CD8-positive, alpha-beta memory T cell (primary cell): ENCODE results near the gene PPP1R13L. TPM values are rescaled to one million over a fixed set of nuclear protein-coding genes. Genes with fewer than 3 reads are reported as not detected.

Experiments
- CTCF ChIA-PET: fragments of 350-600 bp; sonication (Branson Sonifier 250); formaldehyde crosslinking; loops from one replicate; lab custom pipeline; 2021; ENCODE audit warnings: antibody characterized with exemption; lab: Charles Lee
- POLR2A ChIA-PET: fragments of 350-600 bp; sonication (Branson Sonifier 250); formaldehyde crosslinking; loops from one replicate; lab custom pipeline; 2021; ENCODE audit warnings: antibody characterized with exemption; lab: Charles Lee
- DNase-seq, 5 donors: peaks; one replicate each; pipeline versions ENCODE4 v3.0.0 to v3.0.0-alpha.2; 2020 to 2022; ENCODE audit warnings: mixed read lengths in 1 of 5
- H3K27ac ChIP-seq: one replicate; pipeline ENCODE4 v1.7.0; 2013; ENCODE audit warnings: low read depth, mild to moderate bottlenecking, low read length, moderate library complexity
- H3K27me3 ChIP-seq: 2 replicates; pipeline ENCODE4 v1.7.0; 2013; ENCODE audit warnings: low read length, mild to moderate bottlenecking; ENCODE audit not compliant: insufficient read depth, poor library complexity, severe bottlenecking
- H3K36me3 ChIP-seq: 2 replicates; pipeline ENCODE4 v1.7.0; 2013; ENCODE audit warnings: mild to moderate bottlenecking, low read length, moderate library complexity; ENCODE audit not compliant: insufficient read depth
- H3K4me1 ChIP-seq: 2 replicates; pipeline ENCODE4 v1.7.0; 2013; ENCODE audit warnings: mild to moderate bottlenecking, low read length, moderate library complexity; ENCODE audit not compliant: insufficient read depth
- H3K4me3 ChIP-seq: 2 replicates; pipeline ENCODE4 v1.7.0; 2013; ENCODE audit warnings: mild to moderate bottlenecking, low read length
- H3K9me3 ChIP-seq: 2 replicates; pipeline ENCODE4 v1.7.0; 2013; ENCODE audit warnings: mild to moderate bottlenecking, low read length
- H3K27ac Mint-ChIP-seq, 8 donors: one replicate each; pipeline ENCODE4 v1.8.0; 2020 to 2021; ENCODE audit warnings: mixed read lengths in 8 of 8, mild to moderate bottlenecking in 6 of 8, inconsistent platforms in 3 of 8, moderate library complexity in 3 of 8
- H3K27me3 Mint-ChIP-seq, 2 donors: one replicate each; pipeline ENCODE4 v1.8.0; 2020 to 2021; ENCODE audit warnings: mixed read lengths in 2 of 2, mild to moderate bottlenecking in 1 of 2, moderate library complexity in 1 of 2
- H3K36me3 Mint-ChIP-seq, 3 donors: one replicate each; pipeline ENCODE4 v1.8.0; 2020 to 2021; ENCODE audit warnings: mixed read lengths in 3 of 3, inconsistent platforms in 1 of 3, mild to moderate bottlenecking in 1 of 3
- H3K4me1 Mint-ChIP-seq, 3 donors: one replicate each; pipeline ENCODE4 v1.8.0; 2020 to 2021; ENCODE audit warnings: mixed read lengths in 3 of 3, inconsistent platforms in 1 of 3, mild to moderate bottlenecking in 1 of 3
- H3K4me3 Mint-ChIP-seq, 7 donors: one replicate each; pipeline ENCODE4 v1.8.0; 2020 to 2021; ENCODE audit warnings: mixed read lengths in 7 of 7, mild to moderate bottlenecking in 6 of 7, moderate library complexity in 4 of 7, inconsistent platforms in 2 of 7
- H3K9me3 Mint-ChIP-seq, 5 donors: one replicate each; pipeline ENCODE4 v1.8.0; 2020 to 2022; ENCODE audit warnings: mixed read lengths in 5 of 5, mild to moderate bottlenecking in 3 of 5, moderate library complexity in 2 of 5, inconsistent platforms in 1 of 5
- polyA plus RNA-seq: library from polyadenylated mRNA; unstranded; fragments of 300-500 nt; fragmentation: Illumina TruSeq; gene quantifications from one replicate; pipeline ENCODE4 v1.2.3, GENCODE V29; 2021
- total RNA-seq, 2 experiments: library from RNA; stranded (reverse); gene quantifications; one replicate each; pipeline ENCODE4 v1.2.3, GENCODE V29; 2021

PPP1R13L gene
- total and polyA plus RNA-seq, 3 experiments from 2014 or later, result 0.83 to 4.3 (median 3.9) TPM

GRCh38 chr19:45421947-45422498 is 17.2 kb upstream of the PPP1R13L start:
- POLR2A ChIA-PET, result no interaction called here
- no peak overlapping the region for H3K27ac ChIP-seq
- H3K4me3 ChIP-seq, result no peak overlapping the region
- H3K4me3 Mint-ChIP-seq, result peak overlapping the region; percentile 7 to 86 (median 49)
- no peaks in the 10 kb centered on the region for H3K27me3 Mint-ChIP-seq
- H3K27ac Mint-ChIP-seq, result peak overlapping the region in 4 of 8 donors; percentile 1 to 45 (median 37)
- CTCF ChIA-PET, result interaction anchor here (0.9 kb wide), 1 partner anchor 57 kb away, joined by 3 read pairs; no protein-coding TSS in a partner anchor
- no peak for DNase-seq
- H3K9me3 Mint-ChIP-seq, result no peaks in the 10 kb centered on the region
- H3K27me3 ChIP-seq, result no peaks in the 10 kb centered on the region
- peaks cover 10% of the 10 kb centered on the region for H3K36me3 ChIP-seq
- H3K36me3 Mint-ChIP-seq, result peaks cover 0 to 47% (median 0%) of the 10 kb centered on the region in 3 donors
- peaks cover 24% of the 10 kb centered on the region for H3K4me1 ChIP-seq
- H3K9me3 ChIP-seq, result no peaks in the 10 kb centered on the region
- peaks cover 33 to 56% (median 35%) of the 10 kb centered on the region in 3 donors for H3K4me1 Mint-ChIP-seq

- POLR2A ChIA-PET, result no interaction called here
- CTCF ChIA-PET, result no interaction called here
These were observed 16.0 kb upstream of the PPP1R13L start for GRCh38 chr19:45420871-45421270.

GRCh38 chr19:45420356-45420755 is 15.5 kb upstream of the PPP1R13L start:
- Mint-ChIP-seq H3K4me1 (peaks cover 31 to 50% (median 35%) of the 10 kb centered on the region in 3 donors), H3K4me3 (peak overlapping the region in 3 of 7 donors; percentile 13 to 36 (median 27)), H3K27ac (peak overlapping the region in 2 of 8 donors; percentile 47 to 65), H3K27me3 (no peaks in the 10 kb centered on the region), H3K9me3 (no peaks in the 10 kb centered on the region), H3K36me3 (peaks cover 0 to 60% (median 2%) of the 10 kb centered on the region in 3 donors)
- ChIA-PET CTCF (no interaction called here), POLR2A (no interaction called here)
- no peak overlapping the region for H3K27ac ChIP-seq
- no peaks in the 10 kb centered on the region for H3K9me3 ChIP-seq
- H3K4me1 ChIP-seq, result peaks cover 24% of the 10 kb centered on the region
- no peaks in the 10 kb centered on the region for H3K27me3 ChIP-seq
- no peak overlapping the region for H3K4me3 ChIP-seq
- H3K36me3 ChIP-seq, result peaks cover 10% of the 10 kb centered on the region
- no peak for DNase-seq

More at GRCh38 chr19:45420871-45421270, 16.0 kb upstream of the PPP1R13L start:
- H3K4me1 ChIP-seq, result peaks cover 24% of the 10 kb centered on the region
- H3K9me3 ChIP-seq, result no peaks in the 10 kb centered on the region
- H3K27me3 Mint-ChIP-seq, result no peaks in the 10 kb centered on the region
- peaks cover 0 to 56% (median 0%) of the 10 kb centered on the region in 3 donors for H3K36me3 Mint-ChIP-seq
- H3K9me3 Mint-ChIP-seq, result no peaks in the 10 kb centered on the region
- H3K27ac Mint-ChIP-seq, result peak overlapping the region in 3 of 8 donors; percentile 23 to 47 (median 29)
- DNase-seq, result no peak
- peaks cover 33 to 53% (median 35%) of the 10 kb centered on the region in 3 donors for H3K4me1 Mint-ChIP-seq
- H3K36me3 ChIP-seq, result peaks cover 10% of the 10 kb centered on the region
- no peaks in the 10 kb centered on the region for H3K27me3 ChIP-seq
- H3K4me3 Mint-ChIP-seq, result peak overlapping the region in 2 of 7 donors; percentile 4 to 13
- H3K4me3 ChIP-seq, result no peak overlapping the region
- no peak overlapping the region for H3K27ac ChIP-seq

GRCh38 chr19:45419895-45420294 is 15.0 kb upstream of the PPP1R13L start:
- peaks cover 10% of the 10 kb centered on the region for H3K36me3 ChIP-seq
- peaks cover 24% of the 10 kb centered on the region for H3K4me1 ChIP-seq
- DNase-seq, result no peak
- Mint-ChIP-seq H3K9me3 (no peaks in the 10 kb centered on the region), H3K27ac (no peak overlapping the region), H3K4me1 (peaks cover 31 to 50% (median 35%) of the 10 kb centered on the region in 3 donors), H3K27me3 (no peaks in the 10 kb centered on the region), H3K36me3 (peaks cover 0 to 60% (median 2%) of the 10 kb centered on the region in 3 donors), H3K4me3 (peak overlapping the region in 1 of 7 donors; percentile 27)
- H3K27ac ChIP-seq, result no peak overlapping the region
- ChIA-PET CTCF (no interaction called here), POLR2A (no interaction called here)
- H3K4me3 ChIP-seq, result no peak overlapping the region
- H3K27me3 ChIP-seq, result no peaks in the 10 kb centered on the region
- no peaks in the 10 kb centered on the region for H3K9me3 ChIP-seq

GRCh38 chr19:45419396-45419795 is 14.5 kb upstream of the PPP1R13L start:
- peaks cover 21% of the 10 kb centered on the region for H3K4me1 ChIP-seq
- no peaks in the 10 kb centered on the region for H3K27me3 ChIP-seq
- Mint-ChIP-seq H3K27ac (peak overlapping the region in 2 of 8 donors; percentile 56 to 75), H3K9me3 (no peaks in the 10 kb centered on the region), H3K4me3 (peak overlapping the region in 1 of 7 donors; percentile 6), H3K4me1 (peaks cover 28 to 46% (median 32%) of the 10 kb centered on the region in 3 donors), H3K27me3 (no peaks in the 10 kb centered on the region), H3K36me3 (peaks cover 0 to 65% (median 2%) of the 10 kb centered on the region in 3 donors)
- CTCF ChIA-PET, result no interaction called here
- no peak for DNase-seq
- no peak overlapping the region for H3K4me3 ChIP-seq
- H3K27ac ChIP-seq, result no peak overlapping the region
- peaks cover 13% of the 10 kb centered on the region for H3K36me3 ChIP-seq
- no peaks in the 10 kb centered on the region for H3K9me3 ChIP-seq
- POLR2A ChIA-PET, result no interaction called here

- Mint-ChIP-seq H3K36me3 (peaks cover 0 to 70% (median 5%) of the 10 kb centered on the region in 3 donors), H3K4me1 (peaks cover 22 to 40% (median 26%) of the 10 kb centered on the region in 3 donors), H3K4me3 (no peak overlapping the region), H3K27ac (peak overlapping the region in 2 of 8 donors; percentile 1 to 89), H3K9me3 (no peaks in the 10 kb centered on the region), H3K27me3 (no peaks in the 10 kb centered on the region)
- H3K27me3 ChIP-seq, result no peaks in the 10 kb centered on the region
- peaks cover 18% of the 10 kb centered on the region for H3K36me3 ChIP-seq
- DNase-seq, result no peak
- H3K4me1 ChIP-seq, result peaks cover 15% of the 10 kb centered on the region
- H3K4me3 ChIP-seq, result no peak overlapping the region
- H3K27ac ChIP-seq, result no peak overlapping the region
- no peaks in the 10 kb centered on the region for H3K9me3 ChIP-seq
- ChIA-PET POLR2A (no interaction called here), CTCF (no interaction called here)
These were observed 13.9 kb upstream of the PPP1R13L start for GRCh38 chr19:45418802-45419201.

- no peak overlapping the region for H3K27ac Mint-ChIP-seq
- no peaks in the 10 kb centered on the region for H3K27me3 Mint-ChIP-seq
- CTCF ChIA-PET, result no interaction called here
- Histone ChIP-seq H3K36me3 (peaks cover 21% of the 10 kb centered on the region), H3K27ac (no peak overlapping the region), H3K4me1 (peaks cover 8% of the 10 kb centered on the region), H3K9me3 (no peaks in the 10 kb centered on the region), H3K27me3 (no peaks in the 10 kb centered on the region), H3K4me3 (no peak overlapping the region)
- no peak overlapping the region for H3K4me3 Mint-ChIP-seq
- H3K9me3 Mint-ChIP-seq, result no peaks in the 10 kb centered on the region
- H3K36me3 Mint-ChIP-seq, result peaks cover 0 to 73% (median 10%) of the 10 kb centered on the region in 3 donors
- POLR2A ChIA-PET, result no interaction called here
- peaks cover 10 to 27% (median 11%) of the 10 kb centered on the region in 3 donors for H3K4me1 Mint-ChIP-seq
- DNase-seq, result no peak
These were observed 12.3 kb upstream of the PPP1R13L start for GRCh38 chr19:45417151-45417550.

- POLR2A ChIA-PET, result interaction anchor here (0.5 kb wide), 1 partner anchor 329 kb away, joined by 3 read pairs; no protein-coding TSS in a partner anchor
- DNase-seq, result no peak
- Histone ChIP-seq H3K36me3 (peaks cover 16% of the 10 kb centered on the region), H3K27ac (no peak overlapping the region), H3K9me3 (no peaks in the 10 kb centered on the region), H3K4me1 (peaks cover 6% of the 10 kb centered on the region), H3K4me3 (no peak overlapping the region), H3K27me3 (no peaks in the 10 kb centered on the region)
- CTCF ChIA-PET, result interaction anchor here (0.7 to 1.4 kb wide), 4 partner anchors 14 to 1337 kb away, joined by 3 to 6 read pairs (median 4); no protein-coding TSS in a partner anchor
- Mint-ChIP-seq H3K9me3 (no peaks in the 10 kb centered on the region), H3K4me1 (peaks cover 3 to 10% (median 3%) of the 10 kb centered on the region in 3 donors), H3K27me3 (no peaks in the 10 kb centered on the region), H3K27ac (peak overlapping the region in 1 of 8 donors; percentile 21), H3K4me3 (no peak overlapping the region), H3K36me3 (peaks cover 0 to 59% (median 10%) of the 10 kb centered on the region in 3 donors)
These were observed 9.6 kb upstream of the PPP1R13L start for GRCh38 chr19:45414468-45414867.
